Erythroblast (primary cell): ENCODE data around the gene GUCY2F.

Experiments
- GATA1 ChIP-seq: IDR thresholded peaks from 2 replicates; pipeline ENCODE4 v1.6.1; 2011; ENCODE audit warnings: low read depth, mild to moderate bottlenecking, control low read depth, low read length, moderate library complexity
- POLR2A ChIP-seq: IDR thresholded peaks from 2 replicates; pipeline ENCODE4 v1.6.1; 2011; ENCODE audit warnings: mild to moderate bottlenecking, low read length

DNA sequence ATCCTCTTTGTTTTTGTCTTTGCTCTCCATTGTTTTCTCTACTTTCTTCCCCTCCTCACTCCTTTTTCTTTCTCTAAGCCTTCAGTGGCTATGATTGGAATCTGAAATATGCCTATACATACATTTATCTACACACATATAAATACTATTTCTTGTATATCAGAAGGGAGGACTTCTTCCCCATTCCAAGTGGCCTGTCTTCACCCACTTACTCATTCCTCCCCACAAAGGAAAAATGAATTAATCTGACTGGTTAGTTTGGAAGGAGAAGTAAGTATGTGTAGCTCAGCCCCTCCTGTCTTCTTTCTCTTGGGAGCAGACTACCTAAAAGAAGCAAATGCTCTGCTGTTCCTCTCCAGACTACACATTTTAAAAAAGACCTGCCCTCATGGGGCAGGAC lies 17.7 kb downstream of the GUCY2F start:
- no peak for TF ChIP-seq POLR2A
- no peak for TF ChIP-seq GATA1
